Fibroblast of the aortic adventitia (primary cell): ENCODE data around the gene MGME1. TPM values are rescaled to one million over a fixed set of nuclear protein-coding genes. Genes with fewer than 3 reads are reported as not detected.
A peak's percentile ranks its signal among the peaks of the same experiment; 100 is the strongest.

Experiments
- DNase-seq: peaks from one replicate; pipeline ENCODE4 v3.0.0-alpha.2; 2010; ENCODE audit warnings: low read depth
- H3K4me3 ChIP-seq: 2 replicates; pipeline ENCODE4 v1.5.1; 2011; ENCODE audit warnings: low read depth, mild to moderate bottlenecking, control low read depth, low read length, moderate library complexity
- total RNA-seq: library from RNA; depleted of rRNA; stranded (reverse); fragments of >200 nt; gene quantifications from 2 replicates; pipeline ENCODE4 v1.2.3, GENCODE V29; 2012; ENCODE audit warnings: low replicate concordance
- TF ChIP-seq, protein P1 (sequence below): IDR thresholded peaks from 2 replicates; pipeline ENCODE4 v1.5.1; 2011; ENCODE audit warnings: mild to moderate bottlenecking, low read length, control low read depth, inconsistent platforms; ENCODE audit not compliant: insufficient read depth

The MGME1 gene
- total RNA-seq, 1 donor: 18.6 TPM

DNA sequence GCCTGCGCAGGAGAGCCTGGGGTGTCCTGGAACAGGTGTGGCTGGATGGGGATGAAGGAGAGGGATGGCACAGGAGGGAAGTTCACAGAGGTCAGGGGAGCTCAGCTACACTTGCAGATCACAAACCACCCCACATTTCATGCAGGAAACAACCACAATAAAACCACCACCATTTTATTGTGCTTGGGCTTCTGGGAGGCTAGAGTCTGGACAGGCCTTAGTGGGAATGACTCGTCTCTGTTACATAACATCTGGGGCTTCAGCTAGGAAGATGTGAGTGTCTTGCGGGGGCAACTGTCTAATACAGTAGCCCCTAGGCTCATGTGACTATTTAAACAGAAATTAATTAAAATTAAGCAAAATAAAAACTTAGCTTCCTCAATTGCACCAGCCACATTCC, 33.6 kb upstream of the MGME1 start:
- no peak overlapping the region for H3K4me3 ChIP-seq
- TF ChIP-seq, protein P1, sequence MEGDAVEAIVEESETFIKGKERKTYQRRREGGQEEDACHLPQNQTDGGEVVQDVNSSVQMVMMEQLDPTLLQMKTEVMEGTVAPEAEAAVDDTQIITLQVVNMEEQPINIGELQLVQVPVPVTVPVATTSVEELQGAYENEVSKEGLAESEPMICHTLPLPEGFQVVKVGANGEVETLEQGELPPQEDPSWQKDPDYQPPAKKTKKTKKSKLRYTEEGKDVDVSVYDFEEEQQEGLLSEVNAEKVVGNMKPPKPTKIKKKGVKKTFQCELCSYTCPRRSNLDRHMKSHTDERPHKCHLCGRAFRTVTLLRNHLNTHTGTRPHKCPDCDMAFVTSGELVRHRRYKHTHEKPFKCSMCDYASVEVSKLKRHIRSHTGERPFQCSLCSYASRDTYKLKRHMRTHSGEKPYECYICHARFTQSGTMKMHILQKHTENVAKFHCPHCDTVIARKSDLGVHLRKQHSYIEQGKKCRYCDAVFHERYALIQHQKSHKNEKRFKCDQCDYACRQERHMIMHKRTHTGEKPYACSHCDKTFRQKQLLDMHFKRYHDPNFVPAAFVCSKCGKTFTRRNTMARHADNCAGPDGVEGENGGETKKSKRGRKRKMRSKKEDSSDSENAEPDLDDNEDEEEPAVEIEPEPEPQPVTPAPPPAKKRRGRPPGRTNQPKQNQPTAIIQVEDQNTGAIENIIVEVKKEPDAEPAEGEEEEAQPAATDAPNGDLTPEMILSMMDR: no peak
- DNase-seq: no peak

DNA sequence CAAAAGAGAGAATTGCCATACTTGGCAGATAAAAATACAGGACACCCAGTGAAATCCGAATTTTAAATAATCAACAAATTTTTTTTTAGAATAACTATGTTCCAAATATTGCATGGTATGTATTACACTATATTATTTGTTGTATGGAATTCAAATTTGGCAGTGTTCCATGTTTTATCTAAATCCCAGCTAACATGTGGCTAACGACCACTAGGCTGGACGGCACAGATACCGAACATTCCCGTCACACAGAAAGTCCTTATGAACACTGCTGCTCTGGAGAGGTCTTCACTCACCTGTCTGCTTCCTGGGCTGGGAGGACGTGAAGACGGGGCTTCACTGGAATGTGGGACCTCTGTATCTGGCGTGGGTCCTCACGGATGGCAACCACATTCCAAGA, 33.1 kb upstream of the MGME1 start:
- DNase-seq: no peak
- TF ChIP-seq, protein P1: no peak
- H3K4me3 ChIP-seq: no peak overlapping the region

DNA sequence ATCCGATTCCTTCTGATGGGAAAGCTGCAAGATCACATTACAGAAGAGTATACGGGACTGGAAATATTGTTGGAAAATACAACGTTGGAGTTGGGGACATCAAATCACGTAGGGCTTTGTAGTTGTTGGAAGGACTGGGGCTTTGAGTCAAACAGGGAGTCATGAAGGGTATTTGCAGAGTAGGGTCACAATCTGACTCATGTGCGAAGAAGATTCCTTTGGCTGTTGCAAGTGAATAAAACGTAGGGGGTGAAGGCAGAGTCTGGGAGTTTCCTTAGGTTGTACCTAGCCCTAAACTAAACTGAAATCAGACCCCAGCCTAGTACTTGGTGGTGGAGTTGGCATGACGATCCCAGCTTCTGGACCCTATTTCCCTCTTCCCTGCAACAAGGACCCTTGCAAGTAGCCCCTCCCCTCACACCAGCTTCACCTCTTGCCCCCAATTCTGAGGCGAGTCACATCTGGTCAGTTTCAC, 32.5 kb upstream of the MGME1 start:
- H3K4me3 ChIP-seq: peak overlapping the region; percentile 1
- TF ChIP-seq, protein P1: no peak
- DNase-seq: peak; percentile 53

DNA sequence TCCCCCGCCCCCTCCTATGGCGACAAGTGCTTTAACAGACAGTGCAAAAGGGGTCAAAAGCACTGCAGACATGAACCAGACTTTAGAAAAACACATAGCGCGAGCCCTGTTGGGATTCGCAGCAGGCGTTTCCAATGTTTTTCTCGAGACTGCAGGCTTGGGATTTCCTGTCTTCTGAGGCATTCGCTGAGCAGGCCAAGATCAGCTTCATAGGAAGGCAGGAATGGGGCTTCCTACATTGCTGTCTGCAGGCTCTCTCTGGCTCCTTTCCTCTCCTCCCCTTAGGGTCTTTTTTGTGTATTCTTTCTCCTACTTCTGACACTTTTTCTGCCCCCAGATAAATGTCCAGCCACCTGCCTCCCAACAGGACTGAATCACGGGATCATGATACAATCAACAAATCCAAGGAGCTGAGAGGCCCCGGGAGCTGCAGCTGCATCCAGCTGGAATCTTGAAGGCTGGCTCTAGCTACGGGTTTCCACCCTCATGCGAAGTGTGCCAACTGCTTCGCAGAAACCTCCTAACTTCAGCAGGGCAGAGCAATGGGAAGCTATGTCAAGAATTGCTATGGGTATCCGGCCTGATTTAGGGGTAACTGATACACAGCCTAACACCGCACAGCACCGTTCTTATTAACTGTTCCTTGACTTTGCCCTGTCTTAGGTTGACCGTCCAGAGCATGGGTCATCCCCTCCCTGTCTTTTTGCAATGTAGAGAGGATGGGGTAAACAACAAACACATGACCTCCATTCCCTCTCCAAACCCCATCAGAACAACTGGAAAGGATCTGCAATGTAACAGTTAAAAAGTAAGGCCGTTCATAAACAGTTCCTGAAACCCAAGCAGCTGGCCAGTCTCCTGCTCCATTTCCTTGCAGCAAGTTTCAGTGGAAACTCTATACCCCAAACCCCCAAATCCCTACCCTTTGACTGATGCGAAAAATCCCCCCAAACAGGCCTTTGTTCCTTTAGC, 31.8 kb upstream of the MGME1 start:
- TF ChIP-seq, protein P1: no peak
- DNase-seq: peak; percentile 87
- H3K4me3 ChIP-seq: peak overlapping the region; percentile 1

DNA sequence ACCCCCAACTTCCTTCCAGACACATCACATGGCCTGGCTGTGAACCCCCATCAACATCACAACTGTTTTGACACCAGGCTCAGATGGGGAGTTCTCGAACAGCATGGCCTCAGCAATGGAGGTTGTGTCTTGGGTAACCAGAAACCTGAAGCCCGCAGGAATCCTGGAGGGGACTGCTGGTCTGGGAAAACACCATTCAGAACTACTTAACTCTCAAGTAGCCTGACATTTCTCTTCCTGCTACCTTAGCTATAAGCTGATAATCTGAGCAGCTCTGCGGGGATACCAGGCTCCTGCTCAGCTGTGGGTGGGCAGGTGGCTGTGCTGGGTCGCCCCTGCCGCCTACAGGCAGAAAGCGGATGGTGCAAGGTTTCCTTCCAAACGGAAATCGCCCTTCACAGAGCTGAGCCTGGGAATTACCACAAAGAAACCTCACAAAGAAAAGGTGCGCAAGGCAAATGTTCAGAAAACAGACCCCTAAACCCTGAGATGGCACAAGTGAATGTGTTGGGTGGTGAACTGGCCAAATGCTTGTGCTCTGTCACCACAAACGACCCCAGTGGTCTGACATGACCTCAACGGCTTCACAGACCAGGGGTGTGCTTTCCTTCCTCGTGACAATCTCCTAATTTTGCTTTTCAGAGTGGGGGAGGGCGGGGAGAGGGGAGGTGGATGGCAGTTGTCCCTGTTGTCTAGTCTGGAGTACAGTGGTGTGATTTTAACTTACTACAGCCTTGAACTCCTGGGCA, 29.8 kb upstream of the MGME1 start:
- peak; percentile 69 for DNase-seq
- TF ChIP-seq, protein P1: peak; percentile 94
- no peak overlapping the region for H3K4me3 ChIP-seq

DNA sequence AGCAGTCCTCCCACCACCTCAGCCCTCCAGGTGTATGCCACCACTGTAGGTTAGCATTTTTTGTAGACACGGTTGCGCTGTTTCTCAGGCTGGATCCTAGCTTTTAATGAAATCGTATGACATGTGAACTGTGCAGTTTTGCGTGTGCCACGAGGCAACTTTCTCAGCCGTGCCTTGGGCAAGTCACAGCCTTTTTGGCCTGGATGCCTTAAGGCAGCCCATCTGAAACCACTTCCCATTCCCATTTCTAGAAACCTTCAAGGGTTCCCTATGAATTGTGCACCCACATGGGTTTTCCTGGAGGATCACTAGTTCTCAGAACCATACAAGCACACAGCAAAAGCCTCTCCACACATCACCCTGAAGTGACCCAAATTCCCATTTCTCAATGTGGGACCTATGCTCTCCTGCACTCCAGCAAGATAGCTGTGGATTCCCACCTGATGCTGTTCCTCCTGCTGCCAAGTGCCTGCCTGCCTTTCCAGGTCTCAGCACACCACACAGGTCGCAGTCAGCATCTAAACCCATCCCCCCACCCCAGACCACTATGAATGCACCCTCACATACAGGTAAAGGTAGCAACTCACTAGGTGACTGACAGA, 29.1 kb upstream of the MGME1 start:
- TF ChIP-seq, protein P1: no peak
- H3K4me3 ChIP-seq: no peak overlapping the region
- DNase-seq: no peak
